ENCODE results near the gene PRR14L. TPM values are rescaled to one million over a fixed set of nuclear protein-coding genes. Genes with fewer than 3 reads are reported as not detected.
A peak's percentile ranks its signal among the peaks of the same experiment; 100 is the strongest.

Gene PRR14L
- total RNA-seq, 1 experiment from 2014 or later, result 138 TPM

GRCh38 chr22:31691408-31691807 lies 58.5 kb downstream of the PRR14L start:
- H2AFZ ChIP-seq (ENCODE audit: low read length), result no peak overlapping the region
- H2BK120ac ChIP-seq (ENCODE audit: low read depth, low read length, poor library complexity, severe bottlenecking), result no peak overlapping the region
- H3K18ac ChIP-seq (ENCODE audit: insufficient read length, low read depth, low read length), result no peak overlapping the region
- H3K56ac ChIP-seq (ENCODE audit: insufficient read length, low read depth, low read length), result no peak overlapping the region
- H3K27ac ChIP-seq (ENCODE audit: insufficient read length, low read depth, low read length), result no peak overlapping the region
- H3K27me3 ChIP-seq (ENCODE audit: insufficient read depth, low read length), result no peaks in the 10 kb centered on the region
- H4K8ac ChIP-seq (replicated peaks; ENCODE audit: insufficient read length, low read depth, low read length), result no peak overlapping the region
- H3K4me1 ChIP-seq (ENCODE audit: insufficient read depth, low read length), result no peaks in the 10 kb centered on the region
- Mint-ChIP-seq H3K4me1 (no peaks in the 10 kb centered on the region), H3K27me3 (ENCODE audit: low read depth) (no peaks in the 10 kb centered on the region), H3K36me3 (ENCODE audit: insufficient read depth in 1 of 3, low read depth in 3 of 3) (peaks cover 35 to 81% (median 81%) of the 10 kb centered on the region in 3 experiments), H3K9me3 (no peaks in the 10 kb centered on the region), H3K4me3 (no peak overlapping the region), H3K27ac (peak overlapping the region in 1 of 3 experiments; percentile 25; a peak in 2 of 7 replicates)
- H4K5ac ChIP-seq (ENCODE audit: insufficient read length, low read depth, low read length), result no peak overlapping the region
- no peak overlapping the region for H3K9ac ChIP-seq (ENCODE audit: extremely low read depth, insufficient read length, low read length)
- H2BK20ac ChIP-seq (ENCODE audit: low read depth, low read length, poor library complexity, severe bottlenecking), result no peak overlapping the region
- H2BK5ac ChIP-seq (ENCODE audit: insufficient read length, low read length), result no peak overlapping the region
- DNase-seq, result no peak
- no peak overlapping the region for H3K14ac ChIP-seq (ENCODE audit: insufficient read depth, low read length)
- H3K9me3 ChIP-seq (ENCODE audit: control insufficient read depth, low read depth, low read length), result no peaks in the 10 kb centered on the region
- H3T11ph ChIP-seq (ENCODE audit: low read length), result no peak overlapping the region
- H4K20me1 ChIP-seq (ENCODE audit: control insufficient read depth, insufficient read depth, insufficient read length), result no peaks in the 10 kb centered on the region
- H3K23me2 ChIP-seq (ENCODE audit: insufficient read length, low read depth, low read length, poor library complexity, severe bottlenecking), result no peaks in the 10 kb centered on the region
- H3K79me2 ChIP-seq (ENCODE audit: insufficient read depth, low read length), result no peaks in the 10 kb centered on the region
- no CpG with 5 or more reads among the region's 3 CpGs for WGBS (ENCODE audit: extremely low coverage, insufficient read length, low lambda C conversion rate)
- H3K79me1 ChIP-seq (ENCODE audit: insufficient read depth, low read depth, low read length, poor library complexity, severe bottlenecking), result no peaks in the 10 kb centered on the region
- TF ChIP-seq CTCF (conservative IDR thresholded peaks at IDR 0.05), result no peak
- no peak overlapping the region for H3K23ac ChIP-seq (ENCODE audit: insufficient read length, low read depth, low read length)
- H4K91ac ChIP-seq (ENCODE audit: insufficient read length, low read depth, low read length), result no peak overlapping the region
- H2BK15ac ChIP-seq (ENCODE audit: low read depth, low read length), result no peak overlapping the region
- no peak overlapping the region for H3K4me2 ChIP-seq (ENCODE audit: insufficient read depth, insufficient read length, low read length)
- no peak overlapping the region for H3K4ac ChIP-seq (ENCODE audit: low read depth, low read length)
- no peak overlapping the region for H2BK12ac ChIP-seq (ENCODE audit: insufficient read length, low read depth, low read length)
- H2AK5ac ChIP-seq (ENCODE audit: insufficient read length, low read length), result no peak overlapping the region
